Keratinocyte (primary cell): ENCODE data around the gene SH3RF2.

Experiments
- EZH2 ChIP-seq: IDR thresholded peaks from one replicate; pipeline ENCODE4 v1.6.1; 2012; ENCODE audit warnings: inconsistent platforms, mild to moderate bottlenecking, low read length, moderate library complexity
- TF ChIP-seq, protein P1 (sequence below), 3 experiments: IDR thresholded peaks in 1 of 3; conservative IDR thresholded peaks in 1 of 3; optimal IDR thresholded peaks in 1 of 3; 2 replicates in 2 of 3; 3 replicates in 1 of 3; pipeline versions ENCODE3 to v1.5.1; 2011; ENCODE audit warnings: low read length in 3 of 3, mild to moderate bottlenecking in 3 of 3, moderate library complexity in 2 of 3, control low read depth in 1 of 3, inconsistent platforms in 1 of 3; ENCODE audit not compliant: insufficient read depth in 2 of 3; ENCODE audit errors: extremely low read depth in 1 of 3

GRCh38 chr5:145968970-145969713 is 32.8 kb downstream of the SH3RF2 start:
- TF ChIP-seq, protein P1, sequence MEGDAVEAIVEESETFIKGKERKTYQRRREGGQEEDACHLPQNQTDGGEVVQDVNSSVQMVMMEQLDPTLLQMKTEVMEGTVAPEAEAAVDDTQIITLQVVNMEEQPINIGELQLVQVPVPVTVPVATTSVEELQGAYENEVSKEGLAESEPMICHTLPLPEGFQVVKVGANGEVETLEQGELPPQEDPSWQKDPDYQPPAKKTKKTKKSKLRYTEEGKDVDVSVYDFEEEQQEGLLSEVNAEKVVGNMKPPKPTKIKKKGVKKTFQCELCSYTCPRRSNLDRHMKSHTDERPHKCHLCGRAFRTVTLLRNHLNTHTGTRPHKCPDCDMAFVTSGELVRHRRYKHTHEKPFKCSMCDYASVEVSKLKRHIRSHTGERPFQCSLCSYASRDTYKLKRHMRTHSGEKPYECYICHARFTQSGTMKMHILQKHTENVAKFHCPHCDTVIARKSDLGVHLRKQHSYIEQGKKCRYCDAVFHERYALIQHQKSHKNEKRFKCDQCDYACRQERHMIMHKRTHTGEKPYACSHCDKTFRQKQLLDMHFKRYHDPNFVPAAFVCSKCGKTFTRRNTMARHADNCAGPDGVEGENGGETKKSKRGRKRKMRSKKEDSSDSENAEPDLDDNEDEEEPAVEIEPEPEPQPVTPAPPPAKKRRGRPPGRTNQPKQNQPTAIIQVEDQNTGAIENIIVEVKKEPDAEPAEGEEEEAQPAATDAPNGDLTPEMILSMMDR (optimal IDR thresholded peaks at IDR 0.05 in 1 of 3, IDR thresholded peaks at IDR 0.05 in 1 of 3, conservative IDR thresholded peaks at IDR 0.05 in 1 of 3; ENCODE audit: extremely low read depth in 1 of 3, insufficient read depth in 2 of 3, low read length in 3 of 3), result no peak
- TF ChIP-seq EZH2, result no peak
